ENCODE data around the gene CLASP2. TPM values are rescaled to one million over a fixed set of nuclear protein-coding genes. Genes with fewer than 3 reads are reported as not detected.
"Not testable (repeated sequence)": the region's sequence is repeated elsewhere in the genome, so short reads cannot be mapped to it uniquely, and the experiment has no call there.

CLASP2 gene
- total RNA-seq, 1 experiment from 2014 or later: 12.1 TPM

GRCh38 chr3:33711100-33711499, 7.0 kb downstream of the CLASP2 start:
- DNase-seq: no peak
- no peak overlapping the region for H3K4me3 ChIP-seq
- H3K9me3 ChIP-seq: no peaks in the 10 kb centered on the region
- H3K27me3 ChIP-seq: no peaks in the 10 kb centered on the region
- H3K36me3 ChIP-seq: no peaks in the 10 kb centered on the region

- Histone ChIP-seq H3K9me3 (no peaks in the 10 kb centered on the region; the same call in 1 of the 2 replicates), H3K4me3 (no peak overlapping the region), H3K36me3 (no peaks in the 10 kb centered on the region), H3K27me3 (no peaks in the 10 kb centered on the region)
- no peak for DNase-seq
Observed at GRCh38 chr3:33706056-33706455, 12.0 kb downstream of the CLASP2 start.

- Histone ChIP-seq H3K27me3 (no peaks in the 10 kb centered on the region), H3K9me3 (peaks cover 3% of the 10 kb centered on the region), H3K36me3 (no peaks in the 10 kb centered on the region), H3K4me3 (no peak overlapping the region)
- no peak for DNase-seq
Observed at GRCh38 chr3:33704891-33705290, 13.2 kb downstream of the CLASP2 start.

GRCh38 chr3:33699275-33699674, 18.8 kb downstream of the CLASP2 start:
- no peak for DNase-seq
- H3K27me3 ChIP-seq: no peaks in the 10 kb centered on the region
- peaks cover 10% of the 10 kb centered on the region for H3K9me3 ChIP-seq
- no peak overlapping the region for H3K4me3 ChIP-seq
- no peaks in the 10 kb centered on the region; the same call in 1 of the 2 replicates for H3K36me3 ChIP-seq

GRCh38 chr3:33694944-33695343, 23.1 kb downstream of the CLASP2 start:
- H3K27me3 ChIP-seq: no peaks in the 10 kb centered on the region
- no peak for DNase-seq
- H3K36me3 ChIP-seq: no peaks in the 10 kb centered on the region; the same call in 1 of the 2 replicates
- no peak overlapping the region for H3K4me3 ChIP-seq
- peaks cover 7% of the 10 kb centered on the region for H3K9me3 ChIP-seq

GRCh38 chr3:33690341-33690740, 27.7 kb downstream of the CLASP2 start:
- Histone ChIP-seq H3K4me3 (no peak overlapping the region), H3K9me3 (no peaks in the 10 kb centered on the region), H3K36me3 (no peaks in the 10 kb centered on the region), H3K27me3 (no peaks in the 10 kb centered on the region)
- no peak for DNase-seq

GRCh38 chr3:33687406-33688010, 30.5 kb downstream of the CLASP2 start:
- no peaks in the 10 kb centered on the region for H3K9me3 ChIP-seq
- H3K27me3 ChIP-seq: no peaks in the 10 kb centered on the region
- peak; percentile 3 for DNase-seq
- H3K4me3 ChIP-seq: no peak overlapping the region
- no peaks in the 10 kb centered on the region for H3K36me3 ChIP-seq

GRCh38 chr3:33682770-33683169, 35.3 kb downstream of the CLASP2 start:
- DNase-seq: no peak
- H3K27me3 ChIP-seq: no peaks in the 10 kb centered on the region
- no peaks in the 10 kb centered on the region for H3K36me3 ChIP-seq
- H3K4me3 ChIP-seq: no peak overlapping the region
- no peaks in the 10 kb centered on the region for H3K9me3 ChIP-seq

GRCh38 chr3:33681667-33682066, 36.4 kb downstream of the CLASP2 start:
- DNase-seq: no peak
- H3K9me3 ChIP-seq: no peaks in the 10 kb centered on the region
- no peak overlapping the region for H3K4me3 ChIP-seq
- no peaks in the 10 kb centered on the region for H3K36me3 ChIP-seq
- H3K27me3 ChIP-seq: no peaks in the 10 kb centered on the region

GRCh38 chr3:33678073-33678472, 40.0 kb downstream of the CLASP2 start:
- no peak overlapping the region for H3K4me3 ChIP-seq
- no peaks in the 10 kb centered on the region for H3K9me3 ChIP-seq
- DNase-seq: no peak

GRCh38 chr3:33673436-33673835, 44.6 kb downstream of the CLASP2 start:
- not testable (repeated sequence) for H3K4me3 ChIP-seq, DNase-seq, H3K27me3 ChIP-seq, H3K36me3 ChIP-seq, H3K9me3 ChIP-seq

More at GRCh38 chr3:33678073-33678472, 40.0 kb downstream of the CLASP2 start:
- H3K27me3 ChIP-seq: no peaks in the 10 kb centered on the region
- no peaks in the 10 kb centered on the region for H3K36me3 ChIP-seq

GRCh38 chr3:33668618-33669017, 49.4 kb downstream of the CLASP2 start:
- no peak for DNase-seq
- Histone ChIP-seq H3K36me3 (no peaks in the 10 kb centered on the region), H3K27me3 (no peaks in the 10 kb centered on the region), H3K9me3 (no peaks in the 10 kb centered on the region), H3K4me3 (no peak overlapping the region)

- H3K36me3 ChIP-seq: no peaks in the 10 kb centered on the region
- no peaks in the 10 kb centered on the region for H3K9me3 ChIP-seq
- no peaks in the 10 kb centered on the region for H3K27me3 ChIP-seq
- DNase-seq: no peak
- no peak overlapping the region for H3K4me3 ChIP-seq
Observed at GRCh38 chr3:33665294-33665693, 52.8 kb downstream of the CLASP2 start.

- no peaks in the 10 kb centered on the region for H3K36me3 ChIP-seq
- no peak overlapping the region for H3K4me3 ChIP-seq
Observed at GRCh38 chr3:33664195-33664594, 53.9 kb downstream of the CLASP2 start.

GRCh38 chr3:33663042-33663441, 55.0 kb downstream of the CLASP2 start:
- H3K36me3 ChIP-seq: no peaks in the 10 kb centered on the region
- DNase-seq: no peak
- H3K27me3 ChIP-seq: no peaks in the 10 kb centered on the region
- no peak overlapping the region for H3K4me3 ChIP-seq
- H3K9me3 ChIP-seq: no peaks in the 10 kb centered on the region

More at GRCh38 chr3:33664195-33664594, 53.9 kb downstream of the CLASP2 start:
- H3K9me3 ChIP-seq: no peaks in the 10 kb centered on the region
- no peak for DNase-seq
- H3K27me3 ChIP-seq: no peaks in the 10 kb centered on the region

- DNase-seq: no peak
- Histone ChIP-seq H3K27me3 (no peaks in the 10 kb centered on the region), H3K36me3 (no peaks in the 10 kb centered on the region), H3K9me3 (no peaks in the 10 kb centered on the region), H3K4me3 (no peak overlapping the region)
Observed at GRCh38 chr3:33659856-33660434, 58.1 kb downstream of the CLASP2 start.

- Histone ChIP-seq H3K9me3 (no peaks in the 10 kb centered on the region), H3K36me3 (no peaks in the 10 kb centered on the region), H3K4me3 (peak overlapping the region; percentile 13; the same call in 1 of the 2 replicates), H3K27me3 (no peaks in the 10 kb centered on the region)
- peak; percentile 33 for DNase-seq
Observed at GRCh38 chr3:33658991-33659848, 58.8 kb downstream of the CLASP2 start.

Measured in MG63 (cell line).